K562 (cell line): Measurements from ENCODE around the gene LMNA.

Experiments
- ETS2 ChIP-seq: IDR thresholded peaks from 2 replicates; pipeline ENCODE4 v1.6.1; 2016; ENCODE audit warnings: borderline replicate concordance, missing genetic modification characterization, mild to moderate bottlenecking, moderate library complexity, missing compliant biosample characterization; ENCODE audit not compliant: poor library complexity, severe bottlenecking
- MYC ChIP-seq, 2 experiments: fragments of 250-450 bp in 1 of 2; sonication (Bioruptor Pico) in 1 of 2; IDR thresholded peaks; 2 replicates each; pipeline versions ENCODE4 v1.5.1 to v1.6.1; 2012 to 2021; ENCODE audit warnings: low read depth in 2 of 2, borderline replicate concordance in 1 of 2, improper control_type of control experiment in 1 of 2, low read length in 1 of 2, mild to moderate bottlenecking in 1 of 2, moderate library complexity in 1 of 2
- NCOA4 ChIP-seq: fragments of 450-650 bp; IDR thresholded peaks from 2 replicates; pipeline ENCODE4 v1.6.1; 2018; ENCODE audit warnings: mild to moderate bottlenecking; ENCODE audit not compliant: partially characterized antibody
- POLR2AphosphoS5 ChIP-seq: IDR thresholded peaks from 2 replicates; pipeline ENCODE4 v1.6.1; 2011; ENCODE audit warnings: mild to moderate bottlenecking, low read depth, low read length, moderate library complexity; ENCODE audit not compliant: control insufficient read depth, insufficient read depth
- RFX5 ChIP-seq: IDR thresholded peaks from 2 replicates; pipeline ENCODE4 v1.6.1; 2011; ENCODE audit warnings: low read depth, mild to moderate bottlenecking, improper control_type of control experiment, low read length
- ZNF263 ChIP-seq: sonication (generic); formaldehyde crosslinking; IDR thresholded peaks from 2 replicates; pipeline ENCODE4 v1.8.0; 2022; ENCODE audit warnings: mild to moderate bottlenecking, missing genetic modification reagents, borderline replicate concordance
- ZNF274 ChIP-seq: IDR thresholded peaks from 2 replicates; pipeline ENCODE4 v1.6.1; 2011; ENCODE audit warnings: low read depth, mild to moderate bottlenecking, low read length, moderate library complexity, borderline replicate concordance
- TF ChIP-seq, protein P1 (sequence below): fragments of 250-450 bp; sonication (Bioruptor Pico); IDR thresholded peaks from 2 replicates; pipeline ENCODE4 v1.5.0; 2021; ENCODE audit warnings: mild to moderate bottlenecking, borderline replicate concordance
- TF ChIP-seq, protein P2 (sequence below), 3 experiments: IDR thresholded peaks in 2 of 3; conservative IDR thresholded peaks in 1 of 3; 2 replicates each; pipeline ENCODE4 v1.5.1; 2011 to 2012; ENCODE audit warnings: low read length in 3 of 3, mild to moderate bottlenecking in 3 of 3, control low read depth in 2 of 3, improper control_type of control experiment in 1 of 3, inconsistent platforms in 1 of 3, low read depth in 1 of 3, mixed read lengths in 1 of 3, moderate library complexity in 1 of 3; ENCODE audit not compliant: insufficient read depth in 2 of 3
- TF ChIP-seq, protein P3 (sequence below): IDR thresholded peaks from 2 replicates; pipeline ENCODE4 v1.6.1; 2011; ENCODE audit warnings: borderline replicate concordance, low read depth, mild to moderate bottlenecking, moderate library complexity, low read length; ENCODE audit not compliant: insufficient read depth, poor library complexity, severe bottlenecking

DNA sequence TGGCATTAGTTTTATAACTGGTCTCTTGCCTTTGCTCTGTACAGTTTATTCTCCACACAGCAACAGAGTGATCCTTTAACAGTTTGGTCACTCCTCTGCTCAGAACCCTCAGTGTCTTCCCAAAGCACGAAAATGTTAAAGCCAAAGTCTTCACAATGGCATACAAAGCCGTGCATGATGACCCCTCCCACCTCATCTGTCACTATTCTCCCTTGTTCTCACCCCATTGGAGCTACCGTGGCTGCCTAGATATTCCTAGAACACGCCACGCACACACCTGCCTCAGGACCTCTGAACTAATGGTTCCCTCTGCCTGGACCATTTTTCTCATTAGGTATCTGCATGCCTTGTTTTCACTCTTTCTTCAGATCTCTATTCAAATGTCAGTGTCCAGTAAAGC lies 30.2 kb downstream of the LMNA start:
- TF ChIP-seq, protein P1, sequence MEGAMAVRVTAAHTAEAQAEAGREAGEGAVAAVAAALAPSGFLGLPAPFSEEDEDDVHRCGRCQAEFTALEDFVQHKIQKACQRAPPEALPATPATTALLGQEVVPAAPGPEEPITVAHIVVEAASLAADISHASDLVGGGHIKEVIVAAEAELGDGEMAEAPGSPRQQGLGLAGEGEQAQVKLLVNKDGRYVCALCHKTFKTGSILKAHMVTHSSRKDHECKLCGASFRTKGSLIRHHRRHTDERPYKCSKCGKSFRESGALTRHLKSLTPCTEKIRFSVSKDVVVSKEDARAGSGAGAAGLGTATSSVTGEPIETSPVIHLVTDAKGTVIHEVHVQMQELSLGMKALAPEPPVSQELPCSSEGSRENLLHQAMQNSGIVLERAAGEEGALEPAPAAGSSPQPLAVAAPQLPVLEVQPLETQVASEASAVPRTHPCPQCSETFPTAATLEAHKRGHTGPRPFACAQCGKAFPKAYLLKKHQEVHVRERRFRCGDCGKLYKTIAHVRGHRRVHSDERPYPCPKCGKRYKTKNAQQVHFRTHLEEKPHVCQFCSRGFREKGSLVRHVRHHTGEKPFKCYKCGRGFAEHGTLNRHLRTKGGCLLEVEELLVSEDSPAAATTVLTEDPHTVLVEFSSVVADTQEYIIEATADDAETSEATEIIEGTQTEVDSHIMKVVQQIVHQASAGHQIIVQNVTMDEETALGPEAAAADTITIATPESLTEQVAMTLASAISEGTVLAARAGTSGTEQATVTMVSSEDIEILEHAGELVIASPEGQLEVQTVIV (CRISPR knock-in tag) = no peak
- TF ChIP-seq POLR2AphosphoS5 (no peak), RFX5 (no peak), ZNF274 (no peak), MYC (IDR thresholded peaks at IDR 0.05; ENCODE audit: low read depth, low read length) (no peak), MYC (CRISPR knock-in tag; IDR thresholded peaks at IDR 0.05; ENCODE audit: borderline replicate concordance, low read depth) (no peak), NCOA4 (no peak), ZNF263 (no peak), ETS2 (no peak)
- TF ChIP-seq, protein P2, sequence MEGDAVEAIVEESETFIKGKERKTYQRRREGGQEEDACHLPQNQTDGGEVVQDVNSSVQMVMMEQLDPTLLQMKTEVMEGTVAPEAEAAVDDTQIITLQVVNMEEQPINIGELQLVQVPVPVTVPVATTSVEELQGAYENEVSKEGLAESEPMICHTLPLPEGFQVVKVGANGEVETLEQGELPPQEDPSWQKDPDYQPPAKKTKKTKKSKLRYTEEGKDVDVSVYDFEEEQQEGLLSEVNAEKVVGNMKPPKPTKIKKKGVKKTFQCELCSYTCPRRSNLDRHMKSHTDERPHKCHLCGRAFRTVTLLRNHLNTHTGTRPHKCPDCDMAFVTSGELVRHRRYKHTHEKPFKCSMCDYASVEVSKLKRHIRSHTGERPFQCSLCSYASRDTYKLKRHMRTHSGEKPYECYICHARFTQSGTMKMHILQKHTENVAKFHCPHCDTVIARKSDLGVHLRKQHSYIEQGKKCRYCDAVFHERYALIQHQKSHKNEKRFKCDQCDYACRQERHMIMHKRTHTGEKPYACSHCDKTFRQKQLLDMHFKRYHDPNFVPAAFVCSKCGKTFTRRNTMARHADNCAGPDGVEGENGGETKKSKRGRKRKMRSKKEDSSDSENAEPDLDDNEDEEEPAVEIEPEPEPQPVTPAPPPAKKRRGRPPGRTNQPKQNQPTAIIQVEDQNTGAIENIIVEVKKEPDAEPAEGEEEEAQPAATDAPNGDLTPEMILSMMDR (IDR thresholded peaks at IDR 0.05 in 2 of 3, conservative IDR thresholded peaks at IDR 0.05 in 1 of 3; ENCODE audit: insufficient read depth in 2 of 3, low read depth in 1 of 3, low read length in 3 of 3) = no peak
- TF ChIP-seq, protein P3, sequence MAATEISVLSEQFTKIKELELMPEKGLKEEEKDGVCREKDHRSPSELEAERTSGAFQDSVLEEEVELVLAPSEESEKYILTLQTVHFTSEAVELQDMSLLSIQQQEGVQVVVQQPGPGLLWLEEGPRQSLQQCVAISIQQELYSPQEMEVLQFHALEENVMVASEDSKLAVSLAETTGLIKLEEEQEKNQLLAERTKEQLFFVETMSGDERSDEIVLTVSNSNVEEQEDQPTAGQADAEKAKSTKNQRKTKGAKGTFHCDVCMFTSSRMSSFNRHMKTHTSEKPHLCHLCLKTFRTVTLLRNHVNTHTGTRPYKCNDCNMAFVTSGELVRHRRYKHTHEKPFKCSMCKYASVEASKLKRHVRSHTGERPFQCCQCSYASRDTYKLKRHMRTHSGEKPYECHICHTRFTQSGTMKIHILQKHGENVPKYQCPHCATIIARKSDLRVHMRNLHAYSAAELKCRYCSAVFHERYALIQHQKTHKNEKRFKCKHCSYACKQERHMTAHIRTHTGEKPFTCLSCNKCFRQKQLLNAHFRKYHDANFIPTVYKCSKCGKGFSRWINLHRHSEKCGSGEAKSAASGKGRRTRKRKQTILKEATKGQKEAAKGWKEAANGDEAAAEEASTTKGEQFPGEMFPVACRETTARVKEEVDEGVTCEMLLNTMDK = no peak
